DOHH2 (cell line): ENCODE measurements around the gene PRRT2.
A peak's percentile ranks its signal among the peaks of the same experiment; 100 is the strongest.

Experiments
- EZH2phosphoT487 ChIP-seq: fragments of 200-600 bp; sonication (generic); IDR thresholded peaks from 2 replicates; pipeline ENCODE4 v1.6.1; 2017; ENCODE audit warnings: borderline replicate concordance, mild to moderate bottlenecking, antibody characterized with exemption, low read length, moderate library complexity, mixed read lengths
- TF ChIP-seq, protein P1 (sequence below): fragments of 200-600 bp; sonication (generic); IDR thresholded peaks from one replicate; pipeline ENCODE4 v1.5.1; 2014; ENCODE audit warnings: antibody characterized with exemption, mild to moderate bottlenecking, low read depth, low read length; ENCODE audit not compliant: poor library complexity, severe bottlenecking

DNA sequence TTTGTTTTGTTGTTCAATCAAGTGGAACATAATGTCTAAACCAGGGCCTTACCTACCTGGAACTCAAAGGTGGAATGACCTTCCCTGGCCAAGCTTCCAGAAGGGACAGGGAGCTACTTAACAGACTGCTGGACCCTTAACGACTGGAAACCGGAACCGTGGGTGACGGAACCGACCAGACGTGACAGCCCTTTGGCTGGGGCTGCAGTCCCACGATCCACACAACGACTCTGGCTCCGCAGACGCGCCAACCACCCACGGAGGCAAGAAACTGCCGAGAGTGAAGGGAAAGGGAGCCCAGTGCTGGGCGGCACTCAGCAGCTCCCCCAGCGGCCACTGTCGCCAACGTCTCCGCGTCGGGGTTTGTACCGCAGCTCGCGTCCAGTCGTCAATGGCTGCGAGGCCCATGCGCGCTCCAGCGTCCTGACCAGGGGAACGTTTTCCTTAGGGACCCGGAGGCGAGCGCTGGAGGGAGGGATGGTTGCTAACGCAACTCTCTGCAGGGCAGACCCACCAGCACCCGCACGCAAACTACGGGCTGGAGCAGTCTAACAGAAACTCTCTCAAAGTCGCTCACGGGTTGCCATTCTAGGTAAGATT, 27.0 kb upstream of the PRRT2 start:
- TF ChIP-seq, protein P1, sequence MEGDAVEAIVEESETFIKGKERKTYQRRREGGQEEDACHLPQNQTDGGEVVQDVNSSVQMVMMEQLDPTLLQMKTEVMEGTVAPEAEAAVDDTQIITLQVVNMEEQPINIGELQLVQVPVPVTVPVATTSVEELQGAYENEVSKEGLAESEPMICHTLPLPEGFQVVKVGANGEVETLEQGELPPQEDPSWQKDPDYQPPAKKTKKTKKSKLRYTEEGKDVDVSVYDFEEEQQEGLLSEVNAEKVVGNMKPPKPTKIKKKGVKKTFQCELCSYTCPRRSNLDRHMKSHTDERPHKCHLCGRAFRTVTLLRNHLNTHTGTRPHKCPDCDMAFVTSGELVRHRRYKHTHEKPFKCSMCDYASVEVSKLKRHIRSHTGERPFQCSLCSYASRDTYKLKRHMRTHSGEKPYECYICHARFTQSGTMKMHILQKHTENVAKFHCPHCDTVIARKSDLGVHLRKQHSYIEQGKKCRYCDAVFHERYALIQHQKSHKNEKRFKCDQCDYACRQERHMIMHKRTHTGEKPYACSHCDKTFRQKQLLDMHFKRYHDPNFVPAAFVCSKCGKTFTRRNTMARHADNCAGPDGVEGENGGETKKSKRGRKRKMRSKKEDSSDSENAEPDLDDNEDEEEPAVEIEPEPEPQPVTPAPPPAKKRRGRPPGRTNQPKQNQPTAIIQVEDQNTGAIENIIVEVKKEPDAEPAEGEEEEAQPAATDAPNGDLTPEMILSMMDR, result peak; percentile 54
- no peak for TF ChIP-seq EZH2phosphoT487
